Activated CD4-positive, alpha-beta T cell treated with anti-CD3 and anti-CD28 coated beads, Interleukin-2, Interleukin-6, amounts not matched to agents 100 ng/mL and 50 ng/mL, durations not matched to agents 16 hours and 8 hours (primary cell): Measurements from ENCODE around the gene TPST1.
"Not testable (repeated sequence)": the region's sequence is repeated elsewhere in the genome, so short reads cannot be mapped to it uniquely, and the experiment has no call there.

Experiments
- DNase-seq: peaks from one replicate; pipeline ENCODE4 v3.0.0-alpha.2; 2020

TPST1 gene

DNA sequence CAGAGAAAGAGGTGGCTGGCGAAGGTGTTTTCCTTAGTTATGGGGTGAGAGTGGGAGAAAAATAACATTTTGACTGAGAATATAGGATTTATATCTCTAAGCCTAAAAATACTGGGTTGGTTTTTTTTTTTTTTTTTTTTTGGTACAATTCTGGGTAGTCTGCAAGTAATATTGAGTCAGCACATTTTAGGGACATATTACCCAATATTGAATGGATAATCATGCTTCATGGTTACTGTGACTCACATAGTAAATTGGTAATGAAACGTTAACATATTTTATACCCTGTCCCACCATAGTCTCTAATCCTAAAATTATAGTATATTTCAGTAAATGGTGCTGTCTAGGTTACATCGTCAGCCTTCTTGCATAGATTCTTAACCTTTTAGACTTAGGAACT lies 91.4 kb downstream of the TPST1 start:
- no peak for DNase-seq

DNA sequence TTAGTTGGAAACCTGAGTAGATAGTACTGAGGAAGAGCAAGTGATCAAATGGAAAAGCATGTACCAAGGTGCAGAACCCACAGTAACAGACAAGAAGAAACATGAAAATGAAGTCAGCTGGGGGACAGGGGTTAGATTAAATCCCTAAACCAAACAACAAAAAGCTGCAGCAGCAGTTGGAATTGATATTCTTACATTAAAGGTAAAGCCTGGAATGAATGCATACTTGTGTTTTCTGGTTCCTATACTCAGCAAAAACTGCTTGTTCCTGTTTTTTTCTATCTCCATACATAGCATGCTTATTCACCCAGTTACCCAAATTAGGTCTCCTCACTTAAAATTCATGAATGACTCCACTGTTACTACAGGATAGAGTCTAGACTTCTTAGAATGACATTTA lies 92.4 kb downstream of the TPST1 start:
- DNase-seq: no peak

DNA sequence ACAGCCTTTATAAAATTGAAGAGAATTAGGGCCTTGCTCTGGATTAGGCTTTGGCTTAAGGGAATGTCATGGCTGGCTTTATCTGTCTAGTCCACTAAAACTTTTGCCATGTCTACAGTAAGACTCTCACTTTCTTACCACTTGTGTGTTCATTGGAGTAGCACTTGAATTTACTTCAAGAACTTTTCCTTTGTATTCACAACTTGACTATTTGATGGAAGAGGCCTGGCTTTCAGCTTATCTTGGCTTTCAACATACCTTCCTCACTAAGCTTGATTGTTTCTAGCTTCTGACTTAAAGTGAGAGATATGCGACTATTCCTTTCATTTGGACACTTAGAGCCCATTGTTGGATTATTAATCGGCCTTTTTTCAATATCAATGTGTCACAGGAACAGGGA lies 96.1 kb downstream of the TPST1 start:
- no peak for DNase-seq

DNA sequence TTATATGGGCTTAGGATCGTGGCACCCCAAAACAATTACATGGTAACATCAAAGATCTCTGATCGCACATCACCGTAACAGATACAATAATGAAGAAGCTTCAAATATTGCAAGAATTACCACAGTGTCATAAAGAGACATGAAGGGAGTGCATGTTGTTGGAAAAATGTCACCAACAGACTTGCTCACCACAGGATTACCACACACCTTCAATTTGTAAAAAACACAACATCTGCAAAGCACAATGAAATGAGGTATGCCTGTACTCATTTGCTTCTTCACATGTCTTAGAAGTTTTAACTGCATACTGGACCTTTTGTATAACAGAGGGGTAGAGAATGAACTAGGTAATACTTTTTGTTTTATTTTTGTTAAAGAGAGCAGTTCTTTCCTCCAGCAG lies 96.6 kb downstream of the TPST1 start:
- no peak for DNase-seq

DNA sequence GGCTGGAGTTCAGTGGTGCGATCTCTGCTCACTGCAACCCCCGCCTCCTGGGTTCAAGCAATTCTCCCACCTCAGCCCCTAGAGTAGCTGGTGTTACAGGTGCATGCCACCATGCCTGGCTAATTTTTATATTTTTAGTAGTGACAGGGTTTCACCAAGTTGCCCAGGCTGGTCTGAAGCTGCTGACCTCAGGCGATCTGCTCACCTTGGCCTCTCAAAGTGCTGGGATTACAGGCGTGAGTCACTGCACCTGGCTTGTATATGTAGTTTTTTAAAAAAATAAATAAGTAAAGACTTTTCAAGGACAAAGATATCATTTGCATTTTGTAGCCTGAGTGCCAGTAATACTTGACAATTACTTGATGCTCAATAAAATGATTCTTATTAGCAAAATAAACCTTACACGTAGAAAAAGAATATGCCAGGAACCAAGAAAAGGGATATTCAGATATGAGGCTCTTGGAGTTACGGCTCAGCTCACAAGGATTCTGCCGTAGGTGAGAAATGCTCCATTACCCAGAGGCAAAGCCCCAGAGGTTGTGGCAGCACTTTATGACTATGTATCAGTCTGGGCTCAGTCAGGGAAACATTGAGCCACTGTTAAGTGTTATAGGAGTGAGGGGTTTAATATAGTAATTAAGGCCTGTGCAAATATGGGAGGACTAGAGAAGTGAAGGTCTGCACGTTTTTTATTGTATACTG lies 98.5 kb downstream of the TPST1 start:
- DNase-seq: no peak

DNA sequence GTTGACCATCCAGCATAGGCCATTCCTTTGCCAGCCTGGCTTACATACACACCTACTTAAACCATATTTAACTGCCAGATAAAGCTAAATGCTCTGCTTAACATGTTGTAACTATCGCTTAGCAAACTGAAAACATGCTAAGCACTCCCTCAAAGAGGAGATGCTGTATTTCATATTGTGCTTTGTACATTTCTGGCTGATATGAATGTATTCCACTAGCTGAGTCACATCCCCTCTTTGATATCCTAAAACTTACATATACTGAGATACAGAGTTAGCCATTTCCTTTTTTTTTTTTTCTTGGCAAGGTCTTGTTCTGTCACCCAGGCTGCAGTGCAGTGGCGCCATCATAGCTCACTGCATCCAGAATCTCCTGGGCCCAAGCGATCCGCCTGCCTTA lies 99.4 kb downstream of the TPST1 start:
- DNase-seq: no peak

DNA sequence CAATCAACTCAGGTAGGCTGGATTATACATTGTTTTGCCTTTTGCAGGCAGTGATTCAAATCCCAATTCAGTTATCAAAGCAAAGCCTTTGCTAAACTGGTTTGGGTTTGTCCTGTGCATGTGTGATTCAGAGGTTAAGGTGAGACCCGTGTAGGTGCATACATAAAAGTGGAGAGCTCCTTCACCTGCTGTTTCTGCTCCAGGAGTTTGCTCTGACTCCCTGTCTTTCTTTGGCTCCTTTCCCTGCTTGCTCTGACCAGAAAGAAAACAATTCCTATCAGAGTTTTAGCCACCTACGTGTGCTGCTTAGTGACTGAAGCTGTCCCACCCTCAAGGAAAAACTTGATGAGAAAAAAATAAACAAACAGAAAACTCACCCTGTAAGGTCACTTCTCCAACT lies 101.1 kb downstream of the TPST1 start:
- no peak for DNase-seq

DNA sequence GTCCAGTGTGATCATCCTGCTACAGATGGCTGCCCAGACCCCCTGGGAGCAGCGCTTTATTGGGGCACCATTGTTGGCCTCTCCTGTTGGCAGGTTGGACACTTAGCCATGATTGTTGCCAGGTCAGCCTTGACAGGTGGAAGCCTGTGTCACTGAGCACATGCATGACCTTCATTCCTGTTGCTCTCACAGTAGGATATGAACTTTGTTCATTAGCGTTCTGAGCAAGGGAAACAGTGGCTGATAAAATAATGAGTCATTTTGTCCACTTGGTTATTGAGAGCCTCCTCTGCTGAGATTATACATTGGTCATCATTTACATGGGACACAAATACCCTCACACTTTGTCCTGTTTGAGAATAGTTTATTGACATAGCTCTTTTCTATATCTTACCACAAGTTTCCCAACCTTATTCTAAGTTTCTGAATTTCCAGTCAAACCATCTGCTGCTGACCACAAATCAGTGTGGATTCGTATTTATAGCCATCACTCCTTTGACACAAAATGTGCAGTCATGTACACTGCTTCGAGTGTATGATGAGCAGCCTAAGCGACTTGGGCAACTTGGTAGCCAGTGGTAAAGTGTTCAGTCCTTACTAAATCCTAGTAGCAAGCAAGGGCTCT lies 102.6 kb downstream of the TPST1 start:
- no peak for DNase-seq

DNA sequence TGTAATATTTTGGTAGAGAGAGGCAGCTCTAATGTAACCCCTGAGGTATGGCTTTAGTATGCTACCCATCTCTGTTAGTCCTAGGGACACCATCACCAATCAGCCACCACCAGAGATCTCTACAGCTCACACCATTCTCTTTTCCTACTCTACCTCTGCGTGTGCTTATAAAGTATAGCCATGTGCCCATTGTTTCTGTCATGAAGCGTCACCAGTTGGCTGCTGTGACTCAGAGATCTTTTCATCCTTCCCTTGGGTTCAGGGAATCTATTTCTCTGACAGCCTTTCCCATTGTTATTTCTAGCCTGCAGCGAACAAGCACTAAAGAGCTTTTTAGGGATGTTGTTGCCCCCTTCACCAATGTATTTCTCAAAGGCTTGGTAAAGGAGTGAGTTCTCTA lies 103.3 kb downstream of the TPST1 start:
- no peak for DNase-seq

DNA sequence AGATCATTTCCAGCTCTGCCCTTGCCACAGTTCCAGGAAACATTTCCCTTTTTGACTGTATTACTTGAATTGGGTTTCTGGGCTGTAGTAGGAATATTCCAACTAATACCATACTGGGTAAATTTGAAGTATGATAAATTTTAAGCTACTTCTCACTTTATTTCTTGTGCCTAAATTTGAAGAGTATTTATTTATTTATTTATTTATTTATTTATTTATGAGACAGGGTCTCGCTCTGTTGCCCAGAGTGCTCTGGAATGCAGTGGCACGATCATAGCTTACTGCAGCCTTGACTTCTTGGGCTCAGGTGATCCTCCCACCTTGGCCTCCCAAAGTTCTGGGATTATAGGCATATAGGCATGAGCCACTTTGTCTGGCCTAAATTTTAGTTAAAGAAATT lies 105.5 kb downstream of the TPST1 start:
- DNase-seq: no peak

DNA sequence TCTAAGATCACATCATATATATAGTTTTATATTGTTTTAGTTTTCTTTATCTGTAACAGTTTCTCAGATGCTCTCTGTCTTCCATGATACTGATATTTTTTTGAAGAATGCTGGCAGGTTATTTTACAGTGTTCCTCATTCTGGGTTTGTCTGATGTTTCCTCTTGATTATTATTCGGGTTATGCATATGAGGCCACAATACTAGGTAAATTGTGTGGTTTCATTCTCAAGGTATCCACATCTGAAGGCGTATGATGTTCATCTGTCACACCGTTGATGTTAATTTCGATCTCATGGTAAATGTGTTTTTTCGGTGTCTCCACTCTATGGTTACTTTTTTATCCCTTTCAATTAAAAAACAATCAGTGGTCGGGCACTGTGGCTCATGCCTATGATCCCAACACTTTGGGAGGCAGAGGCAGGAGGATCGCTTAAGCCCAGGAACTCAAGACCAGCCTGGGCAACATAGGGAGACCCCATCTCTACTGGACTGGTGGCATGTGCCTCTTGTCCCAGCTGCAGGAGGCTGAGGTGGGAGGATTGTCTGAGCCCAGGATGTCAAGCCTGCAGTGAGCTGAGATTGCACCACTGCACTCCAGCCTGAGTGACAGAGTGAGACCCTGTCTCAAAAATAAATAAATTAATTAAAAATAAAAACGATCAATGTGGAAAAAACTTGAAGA lies 108.9 kb downstream of the TPST1 start:
- DNase-seq: no peak

DNA sequence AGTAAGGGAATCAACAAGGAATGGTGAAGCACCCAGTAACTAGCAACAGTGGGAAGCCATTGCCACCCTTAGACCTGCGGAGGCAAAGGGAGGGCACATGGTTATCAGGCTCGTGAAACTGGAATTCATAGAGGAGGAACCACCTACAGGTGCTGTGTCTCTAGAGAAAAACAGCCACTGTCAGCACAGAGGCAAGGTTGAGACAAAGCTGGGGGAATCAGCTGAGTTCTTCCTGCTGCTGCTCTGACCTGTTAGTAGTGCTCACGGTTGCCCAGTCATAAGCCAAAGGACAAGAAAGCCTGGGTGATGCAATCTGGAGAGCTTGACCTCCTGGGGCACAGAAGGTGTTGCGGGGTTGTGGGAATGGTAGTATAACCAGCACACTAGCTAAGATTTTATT lies 110.1 kb downstream of the TPST1 start:
- DNase-seq: no peak

DNA sequence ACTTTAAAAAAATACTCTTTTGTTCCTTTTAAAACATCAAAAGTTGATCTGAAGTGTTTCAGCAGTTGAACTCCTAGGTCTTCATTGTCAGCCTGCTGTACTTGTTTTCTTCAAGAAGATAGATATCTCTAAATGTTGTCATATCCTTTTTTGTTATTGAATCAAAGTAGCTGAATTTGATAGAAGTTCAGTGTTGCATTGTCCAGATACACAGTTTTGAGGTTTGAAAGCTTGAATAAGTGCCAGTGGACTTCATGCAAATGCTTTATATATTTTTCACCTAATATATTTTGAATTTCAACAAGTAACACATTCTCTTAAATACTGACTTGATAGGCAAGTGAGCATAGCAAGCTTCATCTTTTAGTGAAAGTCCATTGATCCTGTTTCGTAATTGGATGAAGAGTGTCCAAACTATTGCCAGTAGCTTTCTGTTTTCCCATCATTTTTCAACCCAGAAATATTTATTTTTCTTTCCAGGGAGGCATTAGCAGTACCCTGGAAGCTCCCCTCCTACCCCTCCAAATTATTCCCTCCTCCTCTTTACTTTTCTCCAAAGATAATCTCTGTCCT lies 114.4 kb downstream of the TPST1 start:
- DNase-seq: no peak

DNA sequence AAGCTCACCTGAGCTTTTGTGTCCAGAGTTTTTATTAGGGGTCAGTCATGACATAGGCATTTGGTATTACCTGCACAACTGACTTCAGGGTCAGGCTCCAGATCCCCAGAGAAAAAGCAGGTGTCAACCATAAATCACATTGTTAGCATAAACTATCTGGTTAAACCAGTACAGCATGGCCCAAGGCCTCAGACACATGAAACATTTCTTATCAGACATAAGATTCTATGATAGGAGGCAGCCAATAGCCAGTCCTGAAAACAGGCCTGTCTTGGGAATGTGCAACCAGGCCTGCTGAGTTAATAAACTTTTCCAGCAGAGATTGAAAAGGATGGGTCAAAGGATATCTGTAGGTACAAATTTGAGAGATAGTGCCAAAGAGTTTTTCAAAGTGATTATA lies 116.1 kb downstream of the TPST1 start:
- DNase-seq: no peak

DNA sequence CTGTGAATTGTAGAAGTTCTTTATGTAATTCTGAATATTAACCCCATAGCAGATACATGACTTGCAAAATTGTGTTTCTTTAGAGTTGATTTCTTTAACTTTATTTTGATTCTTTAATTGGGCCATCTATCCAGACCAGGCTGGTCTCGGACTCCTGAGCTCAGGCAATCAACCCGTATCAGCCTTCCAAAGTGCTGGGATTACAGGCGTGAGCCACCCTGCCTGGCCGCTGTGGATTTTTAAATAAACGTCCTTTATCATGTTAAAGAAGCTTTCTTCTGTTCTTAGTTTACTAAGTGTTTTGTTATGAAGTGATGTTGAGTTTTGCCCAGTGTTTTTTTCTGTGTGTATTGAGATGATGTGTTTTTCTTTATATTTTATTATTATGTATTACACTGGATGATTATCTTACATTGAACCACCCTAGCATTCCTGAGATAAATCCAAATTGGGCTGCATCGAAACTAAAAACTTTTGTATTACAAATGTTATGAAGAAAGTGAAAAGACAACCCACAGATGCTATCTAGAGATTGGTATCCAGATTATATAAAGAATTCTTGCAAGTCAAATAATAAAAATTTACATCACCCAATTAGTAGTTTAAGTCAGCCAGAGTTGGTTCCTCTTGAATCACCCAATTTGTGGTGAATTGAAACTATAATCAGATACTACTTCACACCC lies 118.1 kb downstream of the TPST1 start:
- DNase-seq: no peak

DNA sequence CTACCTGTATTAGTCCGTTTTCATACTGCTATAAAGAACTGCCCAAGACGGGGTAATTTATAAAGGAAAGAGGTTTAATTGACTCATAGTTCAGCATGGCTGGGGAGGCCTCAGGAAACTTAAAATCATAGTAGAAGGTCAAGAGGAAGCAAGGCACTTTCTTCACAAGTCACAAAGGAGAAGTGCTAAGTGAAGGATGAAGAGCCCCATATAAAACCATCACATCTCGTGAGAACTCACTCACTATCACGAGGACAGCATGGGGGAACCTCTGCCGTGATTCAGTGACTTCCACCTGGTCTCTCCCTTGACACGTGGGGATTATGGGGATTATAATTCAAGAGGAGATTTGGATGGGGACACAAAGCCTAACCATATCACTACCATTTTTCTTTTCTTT lies 119.9 kb downstream of the TPST1 start:
- DNase-seq: not testable (repeated sequence)

DNA sequence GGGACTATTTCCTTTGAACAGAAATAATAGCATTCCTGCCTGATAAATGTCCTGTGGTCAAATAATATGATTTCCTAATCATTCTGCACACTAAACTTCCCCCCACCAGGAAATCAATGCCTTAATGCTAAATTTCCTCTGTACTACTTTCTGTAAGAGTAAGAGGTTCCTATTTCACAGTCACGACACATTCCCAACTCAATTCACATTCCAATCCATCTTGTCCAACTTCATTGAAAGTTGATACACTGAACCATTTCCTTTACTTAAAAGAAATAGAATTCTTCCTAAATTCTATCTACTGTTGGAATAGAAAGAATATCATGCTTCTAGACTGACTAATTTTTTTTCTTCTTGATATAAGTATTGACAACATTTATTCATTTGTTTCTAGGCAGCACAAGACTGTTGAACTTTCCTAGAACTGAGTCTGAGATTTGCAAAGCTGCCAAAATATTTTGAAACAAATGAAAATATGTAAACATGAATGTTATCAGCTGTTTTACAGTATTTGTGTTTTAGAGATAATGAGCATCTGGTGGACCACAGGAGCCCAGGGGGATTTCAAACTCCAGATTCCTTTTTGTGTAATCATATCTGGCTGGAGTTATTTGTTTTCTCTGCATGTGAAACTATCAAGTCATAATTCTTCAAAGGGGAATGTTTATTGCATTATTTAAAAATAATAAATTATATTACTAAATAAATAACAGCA lies 121.5 kb downstream of the TPST1 start:
- no peak for DNase-seq

DNA sequence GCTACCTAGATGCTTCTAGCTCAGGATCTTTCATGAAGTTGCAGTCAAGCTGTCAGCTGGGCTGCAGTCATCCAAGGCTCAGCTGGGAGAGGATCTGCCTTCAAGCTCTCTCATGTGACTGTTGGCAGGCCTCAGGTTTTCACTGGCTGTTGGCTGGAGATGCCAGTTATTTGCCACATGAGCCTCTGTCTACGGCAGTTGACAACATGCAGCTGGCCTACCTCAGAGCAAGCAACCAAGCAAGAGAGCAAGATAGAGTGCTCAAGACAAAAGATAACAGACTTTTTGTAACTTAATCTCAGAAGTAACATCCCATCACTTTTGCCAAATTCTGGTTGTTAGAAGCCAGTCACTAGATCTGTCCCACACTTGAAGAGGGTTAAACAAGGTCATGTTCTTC lies 125.8 kb downstream of the TPST1 start:
- DNase-seq: no peak

DNA sequence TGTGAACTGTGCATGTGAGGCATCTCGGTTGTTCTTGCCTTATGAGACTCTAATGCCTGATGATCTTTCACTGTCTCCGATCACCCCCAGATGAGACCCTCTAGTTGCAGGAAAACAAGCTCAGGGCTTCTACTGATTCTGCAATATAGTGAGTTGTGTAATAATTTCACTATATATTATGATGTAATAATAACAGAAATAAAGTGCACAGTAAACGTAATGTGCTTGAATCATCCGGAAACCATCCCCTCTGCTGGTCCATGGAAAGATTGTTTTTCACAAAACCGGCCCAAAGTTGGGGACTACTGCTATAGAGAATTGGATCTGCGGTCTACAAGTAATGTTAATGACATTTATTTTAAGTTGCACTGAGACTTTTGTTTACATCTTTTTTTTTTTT lies 126.7 kb downstream of the TPST1 start:
- DNase-seq: no peak

DNA sequence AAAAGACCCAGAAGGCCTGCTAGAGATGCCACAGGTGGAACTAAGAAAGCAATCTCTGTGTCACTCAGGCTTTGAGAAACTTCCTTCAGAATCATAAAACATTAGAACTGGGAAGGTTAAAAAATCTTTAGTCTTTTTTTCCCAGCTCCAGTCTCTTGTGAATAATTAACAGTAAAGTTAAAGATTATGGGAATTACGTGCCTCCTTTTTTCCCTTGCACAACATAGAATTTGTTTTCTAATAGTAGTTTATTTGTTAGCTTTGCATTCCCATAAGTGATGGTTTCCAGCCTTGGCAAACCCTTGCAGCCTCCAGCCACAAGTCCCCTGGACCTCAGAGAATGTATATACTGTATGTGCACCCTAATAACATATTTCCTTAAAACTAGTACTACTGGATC lies 128.3 kb downstream of the TPST1 start:
- no peak for DNase-seq

DNA sequence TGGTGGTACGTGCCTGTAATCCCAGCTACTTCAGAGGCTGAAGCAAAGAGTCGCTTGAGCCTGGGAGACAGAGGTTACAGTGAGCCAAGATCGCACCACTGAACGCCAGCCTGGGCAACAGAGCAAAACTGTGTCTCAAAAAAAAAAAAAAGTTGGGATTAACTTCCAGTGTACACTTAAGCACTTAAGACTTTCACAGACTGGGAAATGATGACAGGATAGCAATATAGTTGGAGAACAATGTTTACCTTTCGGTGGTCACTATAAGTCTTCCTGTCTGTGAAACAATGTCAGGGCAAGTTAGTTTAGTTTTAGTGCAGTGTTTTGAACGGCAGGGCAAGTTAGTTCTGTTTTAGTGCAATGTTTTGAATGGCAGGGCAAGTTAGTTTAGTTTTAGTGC lies 130.2 kb downstream of the TPST1 start:
- DNase-seq: no peak

DNA sequence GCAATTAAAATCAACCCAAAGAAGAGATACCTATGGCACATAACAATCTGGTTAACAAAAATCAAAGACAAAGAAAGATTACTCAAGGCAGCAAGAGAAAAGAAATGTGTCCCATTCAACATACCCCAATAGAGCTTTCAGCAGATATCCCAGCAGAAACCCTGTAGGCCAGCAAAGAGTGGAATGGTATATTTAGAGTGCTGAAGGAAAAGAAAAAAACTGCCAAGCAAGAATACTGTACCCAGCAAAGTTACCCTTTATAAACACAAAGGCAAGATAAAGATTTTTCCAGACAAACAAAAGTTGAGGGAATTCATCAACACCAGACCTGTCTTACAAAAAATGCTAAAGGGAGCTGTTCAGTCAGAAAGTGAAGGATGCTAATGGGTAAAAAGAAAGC lies 131.6 kb downstream of the TPST1 start:
- no peak for DNase-seq

DNA sequence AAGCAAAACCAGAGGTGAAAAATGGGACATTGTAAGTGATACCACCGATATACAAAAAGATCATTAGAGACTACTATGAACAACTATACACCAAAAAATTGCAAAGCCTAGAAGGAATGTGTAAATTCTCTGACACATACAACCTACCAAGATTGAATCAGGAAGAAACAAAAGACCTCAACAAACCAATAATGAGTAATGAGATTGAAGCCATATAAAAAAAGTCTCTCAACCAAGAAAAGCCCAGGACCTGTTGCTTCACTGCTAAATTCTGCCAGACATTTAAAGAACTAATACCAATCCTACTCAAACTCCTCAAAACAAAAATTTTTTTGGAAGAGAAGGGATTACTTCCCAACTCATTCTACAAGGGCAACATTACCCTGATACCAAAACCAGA lies 134.0 kb downstream of the TPST1 start:
- DNase-seq: no peak
